K562 (cell line): ENCODE data around the gene AIFM3. TPM values are rescaled to one million over a fixed set of nuclear protein-coding genes. Genes with fewer than 3 reads are reported as not detected.

ENCODE experiments used
- ETS1 ChIP-seq: conservative IDR thresholded peaks from 2 replicates; pipeline ENCODE4 v1.6.1; 2011; ENCODE audit warnings: low read depth, mild to moderate bottlenecking, low read length; ENCODE audit not compliant: control insufficient read depth
- HNRNPLL ChIP-seq: fragments of 200-400 bp; formaldehyde crosslinking; IDR thresholded peaks from 2 replicates; pipeline ENCODE4 v1.6.1; 2017; ENCODE audit warnings: low read length, low read depth, mild to moderate bottlenecking; ENCODE audit not compliant: poor library complexity, severe bottlenecking
- MAZ ChIP-seq, 2 experiments: fragments of 450-650 bp in 1 of 2; sonication (generic) in 1 of 2; formaldehyde crosslinking; IDR thresholded peaks in 1 of 2; conservative IDR thresholded peaks in 1 of 2; 2 replicates each; pipeline versions ENCODE4 v1.4.0 to v1.5.0; 2020; ENCODE audit warnings: mild to moderate bottlenecking in 1 of 2, missing genetic modification reagents in 1 of 2
- TFE3 ChIP-seq: fragments of 450-650 bp; formaldehyde crosslinking; IDR thresholded peaks from 2 replicates; pipeline ENCODE4 v1.4.0; 2020; ENCODE audit warnings: mild to moderate bottlenecking, mixed read lengths
- ZFPM2 ChIP-seq: fragments of 250-450 bp; sonication (Bioruptor Pico); IDR thresholded peaks from 2 replicates; pipeline ENCODE4 v1.5.1; 2022; ENCODE audit warnings: mild to moderate bottlenecking
- ZNF184 ChIP-seq: sonication (generic); formaldehyde crosslinking; IDR thresholded peaks from 2 replicates; pipeline ENCODE4 v1.5.0; 2020; ENCODE audit warnings: missing genetic modification reagents
- ZNF197 ChIP-seq: fragments of 200-800 bp; sonication (Bioruptor generic); IDR thresholded peaks from 2 replicates; pipeline ENCODE4 v1.6.1; 2016; ENCODE audit warnings: low read depth, missing genetic modification characterization, missing compliant biosample characterization
- polyA plus RNA-seq, 8 experiments: library from polyadenylated mRNA; depleted of rRNA in 4 of 8; stranded (reverse) in 5 of 8; unstranded in 3 of 8; fragments of >200 nt; fragmentation: Nextera tagmentation in 2 of 8; fragmentation: Illumina TruSeq in 1 of 8; extraction: Ambion mirVana in 2 of 8; extraction: Trizol in 1 of 8; gene quantifications; 2 replicates each; pipeline versions ENCODE4 v1.2.1 to v1.2.3, GENCODE V29; 2011 to 2014; ENCODE audit warnings: inconsistent platforms in 1 of 8, missing spikeins in 1 of 8
- total RNA-seq, 7 experiments: library from RNA; depleted of rRNA in 6 of 7; stranded (reverse); fragments of >200 nt in 6 of 7; fragmentation: Illumina TruSeq in 2 of 7; extraction: Trizol in 2 of 7; gene quantifications; 2 replicates each; pipeline versions ENCODE4 v1.2.1 to v1.2.3, GENCODE V29; 2011 to 2021; ENCODE audit warnings: low replicate concordance in 1 of 7
- TF ChIP-seq, protein P1 (sequence below): sonication (generic); formaldehyde crosslinking; IDR thresholded peaks from 2 replicates; pipeline ENCODE4 v1.8.0; 2022; ENCODE audit warnings: mild to moderate bottlenecking, missing genetic modification reagents
- TF ChIP-seq, protein P2 (sequence below): sonication (generic); formaldehyde crosslinking; IDR thresholded peaks from 2 replicates; pipeline ENCODE4 v1.9.0; 2022; ENCODE audit warnings: mild to moderate bottlenecking, missing genetic modification reagents

Gene AIFM3
- total and polyA plus RNA-seq, 9 of the 15 experiments (the other 6 are each of a cell fraction or from before 2014, with no cell fraction given) = 0.03 to 0.20 (median 0.07) TPM; not detected in 1

DNA sequence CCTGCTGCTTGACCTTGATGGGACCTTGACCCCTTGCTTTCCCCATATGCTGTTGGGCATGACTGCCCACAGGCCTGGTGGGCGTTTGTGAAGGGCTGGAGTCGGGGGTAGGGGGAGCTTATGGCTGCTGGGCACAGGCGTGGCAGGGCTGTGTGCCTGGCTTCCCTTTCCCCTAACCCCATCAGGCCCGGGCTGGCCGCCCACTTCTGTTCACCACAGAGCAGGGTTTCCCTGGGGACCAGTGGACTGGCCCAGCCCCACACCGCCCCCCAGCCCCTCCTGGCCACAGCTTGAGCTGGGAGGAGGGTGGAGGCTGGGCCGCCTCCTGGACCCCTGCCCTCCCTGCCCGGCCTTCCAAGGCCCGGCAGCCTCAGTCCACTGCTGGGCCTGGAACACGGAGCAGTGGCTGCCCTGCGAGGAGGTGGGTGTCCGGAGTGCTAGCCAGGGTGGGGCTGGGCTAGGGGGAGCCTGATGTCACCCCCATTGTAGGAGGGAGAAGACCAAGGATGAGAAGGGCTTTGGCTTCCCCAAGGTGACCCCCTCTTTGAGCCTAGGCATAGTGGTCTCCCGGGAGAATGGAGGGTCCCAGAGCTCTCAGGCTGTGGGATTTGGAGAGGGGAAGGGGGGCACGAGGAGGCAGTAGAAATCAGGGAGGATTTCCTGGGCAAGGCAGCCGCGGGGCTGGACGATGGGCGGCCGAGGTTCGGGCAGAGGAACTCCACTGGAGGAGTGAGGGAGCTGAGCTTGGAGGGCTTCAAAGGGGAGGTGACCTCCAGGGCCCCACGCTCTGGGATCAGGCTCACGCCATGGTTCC is at the start of gene AIFM3 (continued):
- TF ChIP-seq ETS1 = 0 out of 2 replicates have a peak, but pooled peaks have one; percentile 9
- peak; percentile 22 for TF ChIP-seq HNRNPLL
- no peak for TF ChIP-seq ZNF197 (CRISPR knock-in tag)
- TF ChIP-seq TFE3 (CRISPR knock-in tag) = no peak
- TF ChIP-seq ZFPM2 (CRISPR knock-in tag) = no peak
- TF ChIP-seq, protein P1, sequence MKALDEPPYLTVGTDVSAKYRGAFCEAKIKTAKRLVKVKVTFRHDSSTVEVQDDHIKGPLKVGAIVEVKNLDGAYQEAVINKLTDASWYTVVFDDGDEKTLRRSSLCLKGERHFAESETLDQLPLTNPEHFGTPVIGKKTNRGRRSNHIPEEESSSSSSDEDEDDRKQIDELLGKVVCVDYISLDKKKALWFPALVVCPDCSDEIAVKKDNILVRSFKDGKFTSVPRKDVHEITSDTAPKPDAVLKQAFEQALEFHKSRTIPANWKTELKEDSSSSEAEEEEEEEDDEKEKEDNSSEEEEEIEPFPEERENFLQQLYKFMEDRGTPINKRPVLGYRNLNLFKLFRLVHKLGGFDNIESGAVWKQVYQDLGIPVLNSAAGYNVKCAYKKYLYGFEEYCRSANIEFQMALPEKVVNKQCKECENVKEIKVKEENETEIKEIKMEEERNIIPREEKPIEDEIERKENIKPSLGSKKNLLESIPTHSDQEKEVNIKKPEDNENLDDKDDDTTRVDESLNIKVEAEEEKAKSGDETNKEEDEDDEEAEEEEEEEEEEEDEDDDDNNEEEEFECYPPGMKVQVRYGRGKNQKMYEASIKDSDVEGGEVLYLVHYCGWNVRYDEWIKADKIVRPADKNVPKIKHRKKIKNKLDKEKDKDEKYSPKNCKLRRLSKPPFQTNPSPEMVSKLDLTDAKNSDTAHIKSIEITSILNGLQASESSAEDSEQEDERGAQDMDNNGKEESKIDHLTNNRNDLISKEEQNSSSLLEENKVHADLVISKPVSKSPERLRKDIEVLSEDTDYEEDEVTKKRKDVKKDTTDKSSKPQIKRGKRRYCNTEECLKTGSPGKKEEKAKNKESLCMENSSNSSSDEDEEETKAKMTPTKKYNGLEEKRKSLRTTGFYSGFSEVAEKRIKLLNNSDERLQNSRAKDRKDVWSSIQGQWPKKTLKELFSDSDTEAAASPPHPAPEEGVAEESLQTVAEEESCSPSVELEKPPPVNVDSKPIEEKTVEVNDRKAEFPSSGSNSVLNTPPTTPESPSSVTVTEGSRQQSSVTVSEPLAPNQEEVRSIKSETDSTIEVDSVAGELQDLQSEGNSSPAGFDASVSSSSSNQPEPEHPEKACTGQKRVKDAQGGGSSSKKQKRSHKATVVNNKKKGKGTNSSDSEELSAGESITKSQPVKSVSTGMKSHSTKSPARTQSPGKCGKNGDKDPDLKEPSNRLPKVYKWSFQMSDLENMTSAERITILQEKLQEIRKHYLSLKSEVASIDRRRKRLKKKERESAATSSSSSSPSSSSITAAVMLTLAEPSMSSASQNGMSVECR (CRISPR knock-in tag) = no peak
- TF ChIP-seq MAZ (CRISPR knock-in tag; conservative IDR thresholded peaks at IDR 0.05 in 1 of 2, IDR thresholded peaks at IDR 0.05 in 1 of 2) = peak in 1 of 2 experiments; percentile 29; a peak in 1 of 4 replicates
- TF ChIP-seq, protein P2, sequence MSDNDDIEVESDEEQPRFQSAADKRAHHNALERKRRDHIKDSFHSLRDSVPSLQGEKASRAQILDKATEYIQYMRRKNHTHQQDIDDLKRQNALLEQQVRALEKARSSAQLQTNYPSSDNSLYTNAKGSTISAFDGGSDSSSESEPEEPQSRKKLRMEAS (CRISPR knock-in tag) = peak; percentile 46; the same call in 1 of the 2 replicates
- TF ChIP-seq ZNF184 (CRISPR knock-in tag) = peak; percentile 32; the same call in 1 of the 2 replicates
